Nephron (organoid): ENCODE results near the gene TRIM41.

ENCODE experiments used
- H3K27ac Mint-ChIP-seq, 3 experiments: 2 replicates each; pipeline ENCODE4 v1.8.0; 2020; ENCODE audit warnings: mixed read lengths in 3 of 3, mild to moderate bottlenecking in 2 of 3, moderate library complexity in 1 of 3
- H3K27me3 Mint-ChIP-seq: 2 replicates; pipeline ENCODE4 v1.8.0; 2021; ENCODE audit warnings: low read depth, mild to moderate bottlenecking, moderate library complexity, mixed read lengths
- H3K36me3 Mint-ChIP-seq: 2 replicates; pipeline ENCODE4 v1.8.0; 2020; ENCODE audit warnings: low read depth, mixed read lengths
- H3K4me1 Mint-ChIP-seq: 2 replicates; pipeline ENCODE4 v1.8.0; 2020; ENCODE audit warnings: mixed read lengths
- H3K4me3 Mint-ChIP-seq, 3 experiments: 2 replicates each; pipeline ENCODE4 v1.8.0; 2020; ENCODE audit warnings: mild to moderate bottlenecking in 3 of 3, mixed read lengths in 3 of 3, moderate library complexity in 2 of 3
- H3K9me3 Mint-ChIP-seq: 2 replicates; pipeline ENCODE4 v1.8.0; 2020; ENCODE audit warnings: mixed read lengths
- TF ChIP-seq, protein P1 (sequence below), 3 experiments: fragments of 200-600 bp; sonication (generic); IDR thresholded peaks; one replicate each; pipeline ENCODE4 v1.5.0; 2021; ENCODE audit warnings: antibody characterized with exemption in 3 of 3; ENCODE audit not compliant: unreplicated experiment in 3 of 3

TRIM41 gene

DNA sequence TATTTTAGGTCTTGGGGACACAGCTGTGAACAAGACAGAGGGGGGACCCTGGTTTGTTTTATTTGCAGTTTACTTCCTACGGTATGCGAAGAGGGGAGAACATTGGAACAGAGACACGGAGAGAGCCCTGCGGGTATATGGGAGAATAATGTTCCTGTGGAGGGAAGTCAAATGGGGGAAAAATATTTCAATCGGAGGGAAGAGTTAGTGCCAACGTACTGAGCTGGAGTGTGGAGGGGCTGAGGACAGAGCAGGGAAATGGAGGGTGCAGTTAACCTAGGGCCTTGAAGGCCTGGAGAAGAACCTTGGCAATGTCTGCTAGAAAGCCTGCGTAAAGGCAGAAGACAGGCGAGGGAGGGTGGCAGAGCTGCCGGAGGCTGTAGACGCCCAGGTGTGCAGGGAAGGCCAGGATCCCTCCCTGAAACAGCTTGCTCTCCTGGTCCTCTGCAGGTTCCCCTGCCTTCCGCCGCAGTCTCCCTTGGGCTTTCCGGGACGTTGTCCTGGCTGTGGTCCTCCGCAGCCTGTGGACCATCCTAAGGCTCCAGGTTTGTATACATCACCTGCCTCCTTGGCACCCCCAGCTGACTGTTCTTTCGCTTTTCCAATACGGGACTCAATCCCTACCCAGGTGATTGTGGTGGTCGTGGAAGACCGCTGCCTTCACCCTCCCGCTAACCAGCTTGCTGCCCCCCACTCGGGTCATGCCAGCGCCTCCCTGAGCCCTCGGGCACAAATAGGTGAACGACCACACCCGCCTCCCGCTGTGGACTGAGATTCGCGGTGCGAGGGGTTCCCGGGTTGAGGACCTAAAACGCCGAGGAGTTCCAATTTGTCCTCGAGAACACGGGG is 22.6 kb downstream of the TRIM41 start:
- no peaks in the 10 kb centered on the region for H3K27me3 Mint-ChIP-seq
- H3K9me3 Mint-ChIP-seq: no peaks in the 10 kb centered on the region
- peaks cover 58% of the 10 kb centered on the region for H3K4me1 Mint-ChIP-seq
- H3K36me3 Mint-ChIP-seq: peaks cover 27% of the 10 kb centered on the region
- H3K4me3 Mint-ChIP-seq: peak overlapping the region; percentile 84 to 98 (median 95)
- TF ChIP-seq, protein P1, sequence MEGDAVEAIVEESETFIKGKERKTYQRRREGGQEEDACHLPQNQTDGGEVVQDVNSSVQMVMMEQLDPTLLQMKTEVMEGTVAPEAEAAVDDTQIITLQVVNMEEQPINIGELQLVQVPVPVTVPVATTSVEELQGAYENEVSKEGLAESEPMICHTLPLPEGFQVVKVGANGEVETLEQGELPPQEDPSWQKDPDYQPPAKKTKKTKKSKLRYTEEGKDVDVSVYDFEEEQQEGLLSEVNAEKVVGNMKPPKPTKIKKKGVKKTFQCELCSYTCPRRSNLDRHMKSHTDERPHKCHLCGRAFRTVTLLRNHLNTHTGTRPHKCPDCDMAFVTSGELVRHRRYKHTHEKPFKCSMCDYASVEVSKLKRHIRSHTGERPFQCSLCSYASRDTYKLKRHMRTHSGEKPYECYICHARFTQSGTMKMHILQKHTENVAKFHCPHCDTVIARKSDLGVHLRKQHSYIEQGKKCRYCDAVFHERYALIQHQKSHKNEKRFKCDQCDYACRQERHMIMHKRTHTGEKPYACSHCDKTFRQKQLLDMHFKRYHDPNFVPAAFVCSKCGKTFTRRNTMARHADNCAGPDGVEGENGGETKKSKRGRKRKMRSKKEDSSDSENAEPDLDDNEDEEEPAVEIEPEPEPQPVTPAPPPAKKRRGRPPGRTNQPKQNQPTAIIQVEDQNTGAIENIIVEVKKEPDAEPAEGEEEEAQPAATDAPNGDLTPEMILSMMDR (IDR thresholded peaks at IDR 0.05; ENCODE audit: unreplicated experiment in 3 of 3): no peak
- peak overlapping the region; percentile 99 to 100 (median 99) for H3K27ac Mint-ChIP-seq

DNA sequence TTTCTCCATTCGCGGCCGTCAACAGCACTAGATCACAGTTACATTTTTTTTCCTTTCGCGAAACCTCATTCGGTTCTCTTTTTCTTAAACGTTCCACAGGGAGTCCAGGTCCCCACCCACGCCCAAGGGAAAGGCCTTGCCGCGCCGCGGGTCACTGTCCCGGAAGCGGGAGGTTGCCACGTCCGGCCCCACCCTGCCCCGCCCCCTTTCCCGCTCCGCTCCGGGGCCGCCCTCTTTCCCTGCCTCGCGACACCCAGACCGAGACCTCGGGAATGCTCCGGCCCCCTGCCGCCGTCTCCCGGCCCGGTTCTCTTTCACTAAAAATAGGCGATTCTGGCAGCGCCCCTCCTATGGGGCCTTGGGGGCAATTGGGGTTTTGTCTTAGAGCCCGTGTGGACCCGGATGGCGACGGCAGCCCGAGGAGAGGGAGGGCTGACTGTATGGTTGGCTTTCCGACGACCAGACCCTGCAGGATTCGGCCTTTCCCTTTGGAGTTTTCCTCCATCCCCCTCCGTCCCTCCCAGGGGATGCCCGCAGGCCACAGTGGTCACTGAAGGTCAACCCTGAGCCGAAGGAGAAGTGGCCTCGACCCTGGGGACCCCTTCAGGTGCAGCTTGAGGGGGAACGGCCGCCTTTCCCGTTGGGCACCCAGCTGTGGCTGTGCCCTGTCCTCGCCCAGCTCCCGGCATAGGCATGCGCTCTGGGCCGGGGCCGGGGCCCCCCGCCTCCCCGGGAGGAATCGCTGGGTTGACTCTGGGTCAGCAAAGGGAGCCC is 23.4 kb downstream of the TRIM41 start:
- Mint-ChIP-seq H3K27me3 (no peaks in the 10 kb centered on the region), H3K4me3 (peak overlapping the region; percentile 84 to 98 (median 95)), H3K9me3 (no peaks in the 10 kb centered on the region), H3K27ac (peak overlapping the region; percentile 99 to 100 (median 99)), H3K36me3 (peaks cover 22% of the 10 kb centered on the region), H3K4me1 (peaks cover 59% of the 10 kb centered on the region)
- TF ChIP-seq, protein P1 (IDR thresholded peaks at IDR 0.05; ENCODE audit: unreplicated experiment in 3 of 3): no peak

DNA sequence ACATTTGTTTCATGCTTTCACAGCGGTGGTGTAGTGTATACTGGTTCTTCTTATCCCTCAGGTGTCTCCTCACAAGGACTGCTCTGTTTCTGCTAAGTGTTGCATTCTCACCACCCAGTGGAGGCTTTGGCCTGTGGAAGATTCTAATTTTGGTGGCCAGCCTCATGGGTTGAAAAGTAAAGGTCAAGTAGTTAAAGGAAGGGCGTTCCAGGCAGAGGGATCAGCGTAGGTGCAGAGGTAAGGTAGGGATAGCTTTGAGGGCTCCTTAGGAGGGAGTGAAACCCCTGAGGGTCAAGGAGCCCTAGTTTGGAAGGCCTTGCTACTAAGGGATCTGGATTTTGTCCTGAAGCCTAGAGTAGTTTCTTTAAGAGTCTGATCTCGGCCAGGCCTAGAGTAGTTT is 25.2 kb downstream of the TRIM41 start:
- TF ChIP-seq, protein P1 (IDR thresholded peaks at IDR 0.05; ENCODE audit: unreplicated experiment in 3 of 3): no peak
- peaks cover 48% of the 10 kb centered on the region for H3K4me1 Mint-ChIP-seq
- peak overlapping the region; percentile 94 to 99 (median 99) for H3K27ac Mint-ChIP-seq
- H3K27me3 Mint-ChIP-seq: no peaks in the 10 kb centered on the region
- H3K36me3 Mint-ChIP-seq: peaks cover 9% of the 10 kb centered on the region
- H3K9me3 Mint-ChIP-seq: no peaks in the 10 kb centered on the region
- peak overlapping the region; percentile 84 to 98 (median 95) for H3K4me3 Mint-ChIP-seq

DNA sequence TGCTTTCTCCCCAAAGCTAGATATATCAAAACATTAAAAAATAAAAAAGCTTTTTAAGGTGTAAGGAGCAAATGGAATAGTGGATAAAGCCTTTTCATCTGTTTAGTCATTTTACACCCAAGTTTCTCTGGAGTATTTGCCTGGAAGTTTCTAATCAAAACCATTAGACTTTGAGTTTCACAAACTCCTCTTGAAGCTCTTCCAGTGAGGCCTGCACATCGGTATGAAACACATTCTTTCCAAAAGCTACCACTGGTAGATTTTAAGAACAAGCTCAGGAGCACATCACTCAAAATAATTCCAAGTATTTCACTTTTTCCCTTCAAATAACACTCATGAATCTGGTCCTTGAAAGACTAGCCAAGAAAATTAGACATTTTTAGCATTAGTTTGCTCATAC is 32.2 kb downstream of the TRIM41 start:
- H3K4me1 Mint-ChIP-seq: peaks cover 57% of the 10 kb centered on the region
- TF ChIP-seq, protein P1 (IDR thresholded peaks at IDR 0.05; ENCODE audit: unreplicated experiment in 3 of 3): no peak
- no peaks in the 10 kb centered on the region for H3K9me3 Mint-ChIP-seq
- no peaks in the 10 kb centered on the region for H3K27me3 Mint-ChIP-seq
- H3K27ac Mint-ChIP-seq: peak overlapping the region in 1 of 3 experiments; percentile 44
- no peak overlapping the region for H3K4me3 Mint-ChIP-seq
- peaks cover 39% of the 10 kb centered on the region for H3K36me3 Mint-ChIP-seq

DNA sequence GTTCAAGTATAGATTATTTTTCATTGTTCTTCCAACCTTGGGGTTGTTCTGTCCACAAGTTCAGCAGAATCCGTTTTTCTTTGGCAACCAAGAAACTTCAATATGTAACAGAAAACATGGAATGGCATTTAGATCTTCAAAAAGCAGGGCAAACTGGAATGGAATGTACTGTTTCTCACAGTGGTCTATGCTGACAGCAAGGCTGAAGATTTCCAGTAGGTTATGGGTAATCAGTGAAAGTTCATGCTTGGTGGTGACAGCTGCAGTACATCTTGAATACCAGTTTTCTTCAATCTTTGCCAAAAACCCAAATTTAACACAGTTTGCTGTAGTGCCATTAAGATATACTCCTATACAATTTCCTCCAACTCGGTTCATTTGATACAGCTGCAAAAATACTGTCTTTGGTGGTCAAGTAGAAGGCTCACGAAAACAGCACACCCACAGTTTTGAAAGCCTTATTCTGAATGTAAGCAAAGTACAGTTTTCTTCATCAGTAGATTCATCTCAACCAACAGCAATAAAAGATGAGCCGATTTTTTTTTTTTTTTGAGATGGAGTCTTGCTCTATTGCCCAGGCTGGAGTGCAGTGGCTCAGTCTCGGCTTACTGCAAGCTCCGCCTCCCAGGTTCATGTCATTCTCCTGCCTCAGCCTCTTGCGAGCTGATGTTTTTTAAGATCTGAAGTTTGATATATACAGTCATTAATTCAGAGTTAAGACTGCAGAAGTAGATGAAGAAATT is 32.9 kb downstream of the TRIM41 start:
- H3K4me3 Mint-ChIP-seq: no peak overlapping the region
- H3K36me3 Mint-ChIP-seq: peaks cover 35% of the 10 kb centered on the region

More for the DNA sequence above, 32.9 kb downstream of the TRIM41 start:
- Mint-ChIP-seq H3K4me1 (peaks cover 60% of the 10 kb centered on the region), H3K27ac (peak overlapping the region in 1 of 3 experiments; percentile 44), H3K27me3 (no peaks in the 10 kb centered on the region), H3K9me3 (no peaks in the 10 kb centered on the region)
- TF ChIP-seq, protein P1 (IDR thresholded peaks at IDR 0.05; ENCODE audit: unreplicated experiment in 3 of 3): no peak
